SU-DHL-6 (cell line): ENCODE results near the gene NOL9.

Experiments used
- H2AFZ ChIP-seq: fragments of 200-600 bp; sonication (generic); 2 replicates; pipeline ENCODE4 v1.6.1; 2014; ENCODE audit warnings: low read depth, mild to moderate bottlenecking, moderate library complexity, mixed read lengths, antibody characterized with exemption, low read length; ENCODE audit not compliant: severe bottlenecking
- H3F3A ChIP-seq: fragments of 200-600 bp; shearing (Covaris generic); 2 replicates; pipeline ENCODE4 v1.6.0; 2016; ENCODE audit warnings: antibody characterized with exemption, mild to moderate bottlenecking; ENCODE audit not compliant: insufficient read depth
- H3K27ac ChIP-seq: fragments of 200-600 bp; sonication (generic); 2 replicates; pipeline ENCODE4 v1.5.1; 2016; ENCODE audit warnings: low read depth, mild to moderate bottlenecking, low read length, moderate library complexity, mixed read lengths
- H3K27me3 ChIP-seq: fragments of 200-600 bp; sonication (generic), shearing (Covaris generic); 2 replicates; pipeline ENCODE4 v1.6.0; 2014; ENCODE audit warnings: mild to moderate bottlenecking, low read length
- H3K36me3 ChIP-seq: fragments of 200-600 bp; sonication (generic); 2 replicates; pipeline ENCODE4 v1.6.1; 2014; ENCODE audit warnings: mild to moderate bottlenecking, low read length, mixed read lengths
- H3K4me2 ChIP-seq: fragments of 300-600, 200-600 bp; shearing (Covaris generic), sonication (generic); 2 replicates; pipeline ENCODE4 v1.6.0; 2014; ENCODE audit warnings: low read length, low read depth, mild to moderate bottlenecking; ENCODE audit not compliant: poor library complexity, severe bottlenecking
- H3K4me3 ChIP-seq: fragments of 200-600 bp; sonication (generic); 2 replicates; pipeline ENCODE4 v1.5.1; 2014; ENCODE audit warnings: antibody characterized with exemption, low read length, mild to moderate bottlenecking, mixed read lengths; ENCODE audit not compliant: insufficient read depth, poor library complexity, severe bottlenecking
- H3K79me2 ChIP-seq: fragments of 200-600 bp; sonication (generic); 2 replicates; pipeline ENCODE4 v1.6.1; 2014; ENCODE audit warnings: mild to moderate bottlenecking, low read length, moderate library complexity; ENCODE audit not compliant: insufficient read depth
- H3K9ac ChIP-seq: fragments of 200-600 bp; sonication (generic); 2 replicates; pipeline ENCODE4 v1.7.0; 2014; ENCODE audit warnings: mild to moderate bottlenecking, low read length
- H3K9me2 ChIP-seq: fragments of 200-600 bp; sonication (generic); replicated peaks from 2 replicates; pipeline ENCODE4 v1.6.1; 2014; ENCODE audit warnings: low read length; ENCODE audit not compliant: insufficient read depth
- H3K9me3 ChIP-seq: fragments of 200-600 bp; sonication (generic); 2 replicates; pipeline ENCODE4 v1.6.1; 2014; ENCODE audit warnings: low read length, mixed read lengths; ENCODE audit not compliant: insufficient read depth
- H4K20me1 ChIP-seq: fragments of 200-600 bp; sonication (generic); 2 replicates; pipeline ENCODE4 v1.6.1; 2014; ENCODE audit warnings: low read depth, mild to moderate bottlenecking, antibody characterized with exemption, low read length, moderate library complexity, mixed read lengths
- CTCF ChIP-seq: fragments of 200-600 bp; sonication (generic); IDR thresholded peaks from one replicate; pipeline ENCODE4 v1.5.1; 2017; ENCODE audit warnings: antibody characterized with exemption, mild to moderate bottlenecking, low read length, moderate library complexity; ENCODE audit not compliant: insufficient read depth, poor library complexity, severe bottlenecking
- EZH2phosphoT487 ChIP-seq: fragments of 200-600 bp; sonication (generic), shearing (Covaris generic); conservative IDR thresholded peaks from 2 replicates; pipeline ENCODE4 v1.6.1; 2018; ENCODE audit warnings: mild to moderate bottlenecking, antibody characterized with exemption, low read length, moderate library complexity, mixed read lengths

Gene NOL9

GRCh38 chr1:6501279-6501813, 53.0 kb downstream of the NOL9 start:
- Histone ChIP-seq H3K27ac (no peak overlapping the region), H3K4me3 (no peak overlapping the region), H3K36me3 (no peaks in the 10 kb centered on the region), H4K20me1 (no peaks in the 10 kb centered on the region), H2AFZ (no peak overlapping the region), H3K9me2 (no peaks in the 10 kb centered on the region), H3F3A (no peaks in the 10 kb centered on the region), H3K4me2 (no peak overlapping the region), H3K79me2 (no peaks in the 10 kb centered on the region), H3K9ac (no peak overlapping the region), H3K9me3 (no peaks in the 10 kb centered on the region), H3K27me3 (no peaks in the 10 kb centered on the region)
- no peak for TF ChIP-seq CTCF
- no peak for TF ChIP-seq EZH2phosphoT487

GRCh38 chr1:6500544-6501278, 53.6 kb downstream of the NOL9 start:
- no peak overlapping the region for H3K4me2 ChIP-seq

GRCh38 chr1:6499296-6499695, 55.0 kb downstream of the NOL9 start:
- Histone ChIP-seq H3K27ac (no peak overlapping the region), H3K9me3 (no peaks in the 10 kb centered on the region)

More at GRCh38 chr1:6500544-6501278, 53.6 kb downstream of the NOL9 start:
- Histone ChIP-seq H3K9ac (no peak overlapping the region), H3K4me3 (no peak overlapping the region), H3F3A (no peaks in the 10 kb centered on the region), H4K20me1 (no peaks in the 10 kb centered on the region), H3K36me3 (no peaks in the 10 kb centered on the region), H3K27ac (no peak overlapping the region), H3K79me2 (no peaks in the 10 kb centered on the region), H3K9me3 (no peaks in the 10 kb centered on the region), H2AFZ (no peak overlapping the region), H3K27me3 (no peaks in the 10 kb centered on the region), H3K9me2 (no peaks in the 10 kb centered on the region)
- TF ChIP-seq EZH2phosphoT487 (no peak), CTCF (no peak)

More at GRCh38 chr1:6499296-6499695, 55.0 kb downstream of the NOL9 start:
- H3F3A ChIP-seq: no peaks in the 10 kb centered on the region
- no peaks in the 10 kb centered on the region for H3K36me3 ChIP-seq
- no peaks in the 10 kb centered on the region for H3K27me3 ChIP-seq
- H3K9me2 ChIP-seq: no peaks in the 10 kb centered on the region
- no peak overlapping the region for H3K9ac ChIP-seq
- no peaks in the 10 kb centered on the region for H4K20me1 ChIP-seq
- TF ChIP-seq CTCF: no peak
- no peaks in the 10 kb centered on the region for H3K79me2 ChIP-seq
- H3K4me3 ChIP-seq: no peak overlapping the region
- H2AFZ ChIP-seq: no peak overlapping the region
- no peak overlapping the region for H3K4me2 ChIP-seq
